Stimulated activated naive CD8-positive, alpha-beta T cell treated with anti-CD3 and anti-CD28 coated beads, Interleukin-15, Interleukin-2, amounts not matched to agents 100 U/mL and 50 U/mL, for 24 hours (primary cell): Measurements from ENCODE around the gene BLVRB.
"Not testable (repeated sequence)": the region's sequence is repeated elsewhere in the genome, so short reads cannot be mapped to it uniquely, and the experiment has no call there.

Source experiments
- ATAC-seq: fragments of 150-1000 bp; cut with Tn5 transposase; one replicate; pipeline ENCODE4 v1.10.0; 2021
- DNase-seq: peaks from one replicate; pipeline ENCODE4 v3.0.0; 2021

The BLVRB gene

DNA sequence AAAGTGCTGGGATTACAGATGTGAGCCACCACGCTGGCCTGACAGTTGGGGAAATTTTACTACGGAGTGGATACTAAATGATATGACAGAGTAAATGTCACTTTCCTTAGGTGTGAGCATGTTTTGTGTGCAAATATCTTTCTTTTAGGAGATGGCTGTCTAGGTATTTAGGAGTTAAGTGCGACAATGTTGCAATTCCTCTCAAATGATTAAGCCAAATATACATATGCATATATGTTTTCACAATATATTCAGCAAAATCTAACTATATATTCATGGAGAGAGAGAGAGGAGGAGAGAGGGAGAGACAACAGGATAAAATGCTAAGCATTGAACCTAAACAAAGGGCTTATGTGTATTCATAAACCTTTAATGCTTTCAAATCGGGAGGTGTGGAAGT, 16.0 kb downstream of the BLVRB start:
- DNase-seq (no peak), ATAC-seq (no peak)

DNA sequence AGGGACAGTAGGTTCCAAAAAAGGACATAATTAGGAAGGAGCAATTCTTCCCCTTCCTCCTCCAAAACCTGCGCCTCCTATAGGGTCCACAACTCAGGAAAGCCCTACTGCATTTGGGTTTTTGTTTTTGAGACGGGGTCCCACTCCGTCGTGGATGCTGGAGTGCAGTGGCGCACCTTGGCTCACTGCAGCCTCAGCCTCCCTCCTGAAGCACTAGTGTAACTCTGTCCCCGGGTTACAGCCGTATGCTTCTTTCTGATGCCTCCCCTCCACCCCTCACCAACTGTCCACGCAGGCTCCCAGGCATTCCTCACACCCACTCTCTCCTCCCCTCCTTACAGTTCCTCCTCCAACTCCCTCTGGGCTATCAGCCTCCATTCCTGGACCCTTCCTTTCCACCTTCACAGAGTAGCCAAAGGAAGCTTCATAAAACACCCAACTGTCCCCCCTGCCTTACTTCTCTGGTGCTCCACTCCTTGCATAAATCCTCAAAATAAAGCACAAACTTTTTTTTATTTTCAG, 19.2 kb downstream of the BLVRB start:
- ATAC-seq, result no peak
- DNase-seq, result no peak

DNA sequence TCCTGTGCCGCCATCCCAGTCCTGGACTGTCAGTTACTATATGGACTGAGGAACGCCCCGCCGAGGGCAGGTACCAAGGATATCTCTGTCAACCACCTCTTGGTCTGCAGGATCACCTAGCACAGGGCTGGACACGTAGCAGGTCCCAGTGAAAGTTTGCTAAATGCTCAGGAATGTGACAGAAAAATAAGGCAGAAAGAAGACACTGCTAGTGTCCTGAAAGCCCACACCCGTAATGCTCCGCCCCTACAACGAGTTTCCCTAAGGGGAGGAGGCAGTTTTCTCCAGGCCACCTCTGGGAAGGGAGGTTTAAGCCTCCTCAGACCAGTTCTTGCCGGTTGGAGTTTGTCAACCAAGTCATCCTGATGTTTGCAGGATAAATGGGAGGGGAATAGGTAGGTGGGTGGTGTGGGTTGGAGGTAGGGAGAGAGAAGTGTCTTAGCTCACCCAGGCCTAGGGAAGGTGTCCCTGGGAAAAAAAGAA, 19.7 kb downstream of the BLVRB start:
- ATAC-seq (no peak), DNase-seq (no peak)

DNA sequence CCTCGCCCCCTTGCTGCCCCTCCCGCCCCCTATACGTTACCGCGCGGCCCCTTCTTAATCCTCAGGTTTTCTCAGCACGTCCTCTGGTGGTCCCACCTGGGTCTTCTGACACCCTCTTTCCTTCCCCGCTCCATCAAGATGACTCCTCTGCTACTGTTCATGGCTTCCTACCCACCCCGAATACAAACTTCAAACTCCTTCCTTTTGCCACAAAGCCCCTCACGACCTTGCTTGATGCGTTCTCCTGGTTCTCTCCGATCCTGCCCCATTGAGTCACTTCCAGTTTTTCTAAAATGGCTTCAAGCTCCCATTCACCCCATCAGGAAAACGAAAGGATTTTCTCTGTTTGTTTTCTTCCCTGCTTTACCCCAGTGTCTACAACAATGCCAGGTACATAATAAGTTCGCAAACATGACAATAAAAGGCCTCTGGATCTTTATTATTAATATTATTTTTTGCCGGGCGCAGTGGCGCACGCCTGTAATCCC, 20.7 kb downstream of the BLVRB start:
- DNase-seq (no peak), ATAC-seq (no peak)

DNA sequence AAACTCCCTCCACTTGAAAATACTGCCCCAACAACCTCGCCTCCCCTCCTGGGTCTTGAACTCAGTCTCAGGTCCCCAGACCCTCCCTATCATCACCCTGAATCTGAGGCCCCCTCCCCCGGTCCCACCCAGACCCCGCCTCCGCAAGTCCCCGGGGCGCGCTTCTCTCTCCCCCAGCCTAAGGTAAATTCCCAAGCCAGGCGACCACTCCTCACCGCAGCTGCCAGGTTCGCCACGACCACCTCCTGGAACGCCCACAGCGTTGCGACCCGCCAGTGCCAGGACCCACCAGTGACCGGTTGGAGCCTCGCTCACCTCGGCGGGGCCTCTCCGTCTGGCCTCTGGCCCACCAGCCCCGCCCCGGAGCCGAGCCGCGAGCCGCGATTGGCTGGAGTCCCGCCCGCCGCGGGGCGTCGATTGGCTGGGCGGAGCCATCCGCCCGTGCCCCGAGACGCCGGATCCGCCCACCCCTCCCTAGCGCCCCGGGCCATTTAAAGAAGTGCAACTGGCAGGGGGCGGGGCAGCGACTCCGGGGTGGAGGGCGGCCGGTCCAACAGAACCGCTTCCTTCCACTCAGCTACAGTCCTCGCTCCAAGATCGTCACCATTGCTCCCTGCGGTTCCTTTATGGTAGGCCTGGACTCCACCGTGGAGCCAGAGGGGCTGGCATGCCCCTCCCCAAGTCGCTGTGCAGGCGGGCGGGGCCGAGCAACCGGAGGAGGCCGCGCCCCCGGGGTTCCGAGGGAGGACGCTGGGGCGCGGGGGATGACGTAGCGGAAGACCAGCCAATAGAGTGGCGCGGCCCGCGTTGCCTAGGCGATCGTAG, 21.3 kb downstream of the BLVRB start, which contains the start of gene SERTAD3:
Gene SERTAD3, minus strand, starts transcription at position 336 of the 825 bp plus-strand sequence. CDS start 2,255 bp downstream, outside the sequence.
- peak; percentile 78 for ATAC-seq
- DNase-seq, result peak; percentile 99

DNA sequence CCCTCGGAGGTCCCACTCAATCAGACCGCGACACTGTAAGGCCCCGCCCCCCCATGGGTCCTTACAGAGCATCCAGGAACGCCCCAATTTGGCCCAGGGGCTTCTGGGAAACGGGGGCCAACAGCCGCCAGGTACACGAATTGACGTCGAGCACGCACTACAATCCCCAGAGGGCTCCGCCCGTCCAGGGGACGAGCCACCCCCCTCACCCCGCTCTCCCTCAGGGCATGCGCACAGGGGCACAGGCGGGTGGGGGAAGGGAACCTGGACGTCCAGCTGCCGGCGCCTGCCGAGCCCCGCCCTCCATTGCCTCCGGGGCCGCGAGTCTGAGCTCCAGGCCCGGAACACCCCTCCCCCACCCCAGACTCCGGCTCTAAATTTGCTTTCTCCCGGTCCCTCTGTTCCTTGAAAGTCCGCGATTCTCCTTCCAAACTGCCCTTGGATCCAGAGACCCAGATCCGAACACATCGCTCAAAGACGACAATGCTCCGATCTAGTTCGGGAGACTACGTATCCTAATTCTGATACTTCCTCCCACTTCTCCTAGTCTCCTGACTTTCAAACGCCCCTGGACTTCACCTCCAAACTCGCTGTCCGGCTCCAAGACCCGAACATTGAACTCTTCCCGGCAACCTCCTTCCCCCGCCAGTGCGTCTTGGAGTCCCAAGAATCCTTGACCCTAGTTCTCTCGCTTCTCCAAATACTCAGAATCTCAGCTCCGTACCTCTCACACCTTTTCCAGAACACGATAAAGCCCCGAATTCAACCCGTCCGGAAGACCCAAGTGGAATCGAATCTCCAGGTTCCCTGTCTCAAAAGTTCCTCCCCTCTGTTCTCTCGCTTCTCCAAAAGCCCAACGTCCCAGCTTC, 22.2 kb downstream of the BLVRB start:
- peak; percentile 89 for ATAC-seq
- DNase-seq, result peak; percentile 99

DNA sequence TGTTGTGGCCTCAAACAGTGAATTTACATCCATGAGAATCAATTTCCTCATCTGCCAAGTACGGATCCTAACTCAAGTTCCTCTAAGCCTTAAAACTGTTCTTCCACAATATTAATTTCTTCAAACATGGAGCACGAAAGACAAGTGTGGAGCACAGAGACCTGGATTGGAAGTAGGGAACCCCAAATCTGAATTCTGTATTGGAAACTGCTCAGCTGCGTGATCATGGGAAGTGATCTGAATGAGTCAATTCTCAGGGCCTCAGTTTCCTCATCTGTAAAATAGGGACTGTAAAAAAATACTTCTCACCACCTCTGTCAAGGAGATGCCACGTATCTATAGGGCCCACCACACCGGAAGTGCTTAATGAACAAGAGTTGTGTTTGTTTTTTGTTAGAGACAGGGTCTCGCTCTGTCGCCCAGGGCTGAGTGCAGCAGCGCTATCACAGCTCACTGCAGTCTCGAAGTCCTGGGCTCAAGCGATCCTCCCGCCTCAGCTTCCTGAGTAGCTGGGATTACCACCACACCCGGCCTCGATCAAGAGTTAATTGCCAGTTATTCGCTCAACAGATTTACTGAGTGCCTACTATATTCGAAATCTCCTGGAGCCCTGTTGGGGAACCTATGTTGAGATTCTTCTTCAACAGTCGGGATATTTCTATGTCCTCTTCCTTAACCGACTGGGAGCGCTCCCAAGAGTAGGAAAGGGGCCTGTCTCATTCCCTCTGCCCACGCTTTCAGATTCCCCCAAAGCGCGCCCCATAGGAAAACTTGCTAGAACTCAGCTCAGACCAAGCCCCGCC, 23.0 kb downstream of the BLVRB start:
- DNase-seq, result peak; percentile 27
- no peak for ATAC-seq

DNA sequence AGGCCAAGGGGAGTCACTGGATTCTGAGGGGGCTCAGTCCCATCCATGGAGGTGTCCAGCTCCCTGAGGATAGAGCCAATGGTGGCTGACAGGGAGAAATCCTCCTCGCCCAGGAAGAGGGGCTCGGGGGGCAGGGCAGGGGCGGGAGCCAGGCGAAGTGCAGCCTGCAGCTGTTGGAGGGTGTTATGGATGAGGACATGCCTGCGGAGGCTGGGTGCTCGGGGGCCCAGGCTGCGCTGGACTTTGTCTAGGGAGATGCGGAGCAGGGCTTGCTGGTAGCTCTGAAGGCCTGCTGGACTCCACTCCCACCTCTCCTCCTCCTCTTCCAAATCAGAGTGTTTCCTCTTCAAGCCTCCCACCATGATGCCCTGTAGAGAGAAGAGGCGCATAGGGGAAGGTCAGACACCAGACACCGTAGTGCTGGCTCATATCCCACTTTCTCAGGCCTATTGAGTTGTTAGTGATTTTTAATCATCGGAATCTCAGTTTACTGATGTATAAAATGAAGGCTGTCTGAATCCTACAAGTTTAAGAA, 23.8 kb downstream of the BLVRB start:
- ATAC-seq (no peak), DNase-seq (no peak)

DNA sequence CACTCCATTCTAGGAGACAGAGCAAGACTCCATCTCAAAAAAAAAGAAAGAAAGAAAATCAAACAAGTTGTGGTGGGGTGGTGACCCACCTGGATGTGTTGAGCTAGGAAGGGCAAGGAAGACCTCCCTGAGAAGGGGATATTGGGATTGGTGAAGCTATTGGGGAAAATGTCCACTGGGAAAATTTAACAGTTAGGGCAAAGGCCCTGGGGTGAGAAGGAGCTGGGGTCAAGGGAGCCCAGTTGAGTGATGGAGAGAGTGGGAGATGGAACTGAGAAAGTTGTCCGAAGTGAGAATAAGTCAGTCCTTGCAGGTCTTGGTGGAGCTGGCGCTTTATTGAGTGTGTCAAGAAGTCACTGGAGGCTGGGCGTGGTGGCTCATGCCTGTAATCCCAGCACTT, 27.3 kb downstream of the BLVRB start:
- DNase-seq (no peak), ATAC-seq (no peak)

DNA sequence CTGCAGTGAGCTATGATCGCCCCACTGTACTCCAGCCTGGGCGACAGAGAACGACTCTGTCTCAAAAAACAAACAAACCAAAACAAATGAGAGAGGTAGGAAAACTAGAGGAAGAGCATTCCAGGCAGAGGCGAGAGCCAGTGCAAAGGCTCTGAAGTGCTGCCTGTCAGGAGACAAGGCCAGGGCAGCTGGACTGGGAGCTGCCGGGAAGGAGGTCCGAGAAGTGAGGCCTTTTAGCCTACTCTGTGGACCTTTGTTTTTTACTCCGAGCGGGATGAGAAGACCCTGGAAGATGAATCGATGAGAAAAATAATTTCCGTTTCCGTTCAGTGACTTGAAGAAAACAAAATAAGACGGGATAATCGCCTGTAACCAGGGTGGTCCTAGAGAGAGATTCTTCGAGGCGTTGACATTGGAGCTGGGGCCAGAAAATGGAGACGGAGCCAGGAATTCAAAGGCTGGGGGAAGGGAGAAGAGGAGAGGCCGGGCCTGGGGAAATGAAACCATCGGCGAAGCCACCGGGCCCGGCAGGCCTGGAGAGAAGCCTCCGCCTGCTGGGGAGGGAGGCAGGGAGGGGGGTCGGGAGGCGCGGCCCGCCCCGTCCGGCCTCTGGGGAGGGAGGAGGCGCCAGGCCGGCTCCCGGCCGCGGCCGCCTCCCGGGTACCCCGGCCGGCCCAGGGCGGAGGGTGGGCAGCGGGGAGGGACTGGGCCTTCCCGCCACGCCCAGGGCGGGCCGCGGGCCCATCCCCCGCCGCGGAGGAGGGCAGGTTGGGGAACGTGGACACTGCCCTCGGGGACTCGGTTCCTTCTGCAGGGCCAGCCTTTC, 31.9 kb downstream of the BLVRB start:
- DNase-seq (peak; percentile 65), ATAC-seq (peak; percentile 78)

DNA sequence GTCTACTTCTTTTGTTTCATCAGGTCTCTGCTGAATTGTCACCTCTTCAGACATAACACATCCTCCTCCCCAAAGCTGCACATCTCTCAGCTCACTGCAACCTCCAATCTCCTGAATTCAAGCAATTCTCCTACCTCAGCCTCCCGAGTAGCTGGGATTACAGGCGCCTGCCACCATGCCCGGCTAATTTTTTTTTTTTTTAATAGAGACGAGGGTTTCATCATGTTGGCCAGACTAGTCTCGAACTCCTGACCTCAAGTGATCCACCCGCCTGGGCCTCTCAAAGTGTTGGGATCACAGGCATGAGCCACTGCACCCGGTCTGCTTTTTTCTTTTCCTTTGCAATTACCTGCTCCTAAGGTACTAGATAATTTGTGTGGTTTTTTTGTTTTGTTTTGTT, 32.8 kb downstream of the BLVRB start:
- ATAC-seq, result not testable (repeated sequence)

DNA sequence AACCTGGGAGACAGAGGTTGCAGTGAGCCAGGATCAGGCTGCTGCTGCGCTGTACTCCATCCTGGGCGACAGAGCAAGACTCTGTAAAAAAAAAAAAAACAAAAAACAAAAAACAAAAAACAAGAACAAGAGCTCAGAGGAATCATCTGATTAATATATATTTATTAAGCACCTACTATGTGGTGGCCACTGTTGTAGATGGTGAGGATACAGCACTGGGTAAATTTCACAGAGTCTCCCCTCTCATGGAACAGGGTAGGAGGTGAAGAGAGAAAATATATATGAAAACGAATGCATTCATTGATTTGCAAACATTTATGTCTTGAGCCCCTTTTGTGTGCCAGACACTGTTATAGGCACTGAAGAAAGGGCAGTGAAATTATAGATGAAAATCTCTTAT, 33.8 kb downstream of the BLVRB start:
- DNase-seq, result no peak
- no peak for ATAC-seq

More for the DNA sequence above, 32.8 kb downstream of the BLVRB start:
- not testable (repeated sequence) for DNase-seq

DNA sequence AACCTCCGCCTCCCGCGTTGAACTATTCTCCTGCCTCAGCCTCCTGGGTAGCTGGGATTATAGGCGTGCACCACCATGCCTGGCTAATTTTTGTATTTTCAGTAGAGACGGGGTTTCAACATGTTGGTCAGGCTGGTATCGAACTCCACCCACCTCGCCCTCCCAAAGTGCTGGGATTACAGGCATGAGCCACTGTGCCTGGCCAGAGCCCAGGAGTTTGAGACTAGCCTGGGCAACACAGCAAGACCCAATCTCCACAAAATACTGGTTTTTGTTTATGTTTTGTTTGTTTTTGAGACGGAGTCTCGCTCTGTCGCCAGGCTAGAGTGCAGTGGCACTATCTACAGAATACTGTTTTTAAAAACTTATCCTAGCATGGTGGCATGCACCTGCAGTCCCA, 35.3 kb downstream of the BLVRB start:
- not testable (repeated sequence) for ATAC-seq

DNA sequence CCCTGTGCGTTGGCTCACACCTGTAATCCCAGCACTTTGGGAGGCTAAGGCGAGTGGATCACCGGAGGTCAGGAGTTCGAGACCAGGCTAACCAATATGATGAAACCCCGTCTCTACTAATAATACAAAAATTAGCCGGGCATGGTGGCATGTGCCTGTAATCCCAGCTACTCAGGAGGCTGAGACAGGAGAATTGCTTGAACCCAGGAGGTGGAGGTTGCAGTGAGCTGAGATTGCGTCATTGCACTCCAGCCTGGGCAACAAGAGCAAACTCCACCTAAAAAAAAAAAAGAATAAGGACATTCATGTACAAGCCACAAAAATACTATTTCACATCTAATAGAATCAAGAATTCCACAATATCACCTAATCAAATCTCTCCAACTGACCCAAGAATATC, 37.3 kb downstream of the BLVRB start:
- not testable (repeated sequence) for DNase-seq

More for the DNA sequence above, 35.3 kb downstream of the BLVRB start:
- not testable (repeated sequence) for DNase-seq

DNA sequence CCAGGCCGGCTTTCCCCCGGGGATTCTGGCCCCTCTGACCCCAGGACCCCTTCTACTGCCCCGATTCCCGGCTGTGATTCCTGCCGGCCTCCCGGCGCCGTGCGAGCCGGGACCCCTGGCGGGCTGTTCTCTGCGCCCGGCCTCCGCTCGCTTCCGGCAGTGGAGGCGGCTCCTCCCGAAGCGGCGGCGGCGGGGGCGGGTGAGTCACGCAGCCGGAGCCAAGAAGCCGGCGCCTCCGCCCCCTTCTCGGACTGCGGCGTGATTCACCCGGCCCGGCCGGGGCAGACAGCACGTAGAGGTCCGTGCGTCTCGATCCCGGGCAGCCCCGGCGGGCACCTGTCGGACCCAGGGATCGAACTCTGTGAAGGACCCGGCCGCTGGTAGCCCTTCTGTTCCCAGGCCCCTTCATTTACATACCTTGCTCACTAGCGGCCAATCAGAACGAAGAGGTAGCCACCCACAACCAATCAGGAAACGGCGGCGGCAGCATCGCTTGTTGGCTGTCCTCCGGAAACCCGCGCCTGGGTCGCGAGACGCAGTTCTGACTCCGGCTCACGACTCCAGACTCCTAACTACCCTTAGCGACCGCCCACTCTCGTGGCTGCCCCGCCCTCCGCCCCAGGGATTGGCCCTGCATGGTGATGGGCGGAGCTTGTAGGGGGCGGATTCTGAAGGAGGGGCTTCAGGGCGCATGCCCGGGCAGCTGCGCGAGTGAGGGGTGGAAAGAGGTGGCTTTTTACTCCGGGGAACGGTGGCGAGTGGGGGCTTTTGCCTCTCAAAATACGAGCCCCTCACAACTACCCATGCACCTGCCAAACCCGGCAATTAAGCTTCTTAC, 39.9 kb downstream of the BLVRB start, which contains the start of gene SERTAD1:
Gene SERTAD1, minus strand, starts transcription at position 543 of the 838 bp plus-strand sequence. CDS start 2,446 bp downstream, outside the sequence.
- ATAC-seq (peak; percentile 90), DNase-seq (peak; percentile 100)

More for the DNA sequence above, 37.3 kb downstream of the BLVRB start:
- ATAC-seq, result not testable (repeated sequence)

DNA sequence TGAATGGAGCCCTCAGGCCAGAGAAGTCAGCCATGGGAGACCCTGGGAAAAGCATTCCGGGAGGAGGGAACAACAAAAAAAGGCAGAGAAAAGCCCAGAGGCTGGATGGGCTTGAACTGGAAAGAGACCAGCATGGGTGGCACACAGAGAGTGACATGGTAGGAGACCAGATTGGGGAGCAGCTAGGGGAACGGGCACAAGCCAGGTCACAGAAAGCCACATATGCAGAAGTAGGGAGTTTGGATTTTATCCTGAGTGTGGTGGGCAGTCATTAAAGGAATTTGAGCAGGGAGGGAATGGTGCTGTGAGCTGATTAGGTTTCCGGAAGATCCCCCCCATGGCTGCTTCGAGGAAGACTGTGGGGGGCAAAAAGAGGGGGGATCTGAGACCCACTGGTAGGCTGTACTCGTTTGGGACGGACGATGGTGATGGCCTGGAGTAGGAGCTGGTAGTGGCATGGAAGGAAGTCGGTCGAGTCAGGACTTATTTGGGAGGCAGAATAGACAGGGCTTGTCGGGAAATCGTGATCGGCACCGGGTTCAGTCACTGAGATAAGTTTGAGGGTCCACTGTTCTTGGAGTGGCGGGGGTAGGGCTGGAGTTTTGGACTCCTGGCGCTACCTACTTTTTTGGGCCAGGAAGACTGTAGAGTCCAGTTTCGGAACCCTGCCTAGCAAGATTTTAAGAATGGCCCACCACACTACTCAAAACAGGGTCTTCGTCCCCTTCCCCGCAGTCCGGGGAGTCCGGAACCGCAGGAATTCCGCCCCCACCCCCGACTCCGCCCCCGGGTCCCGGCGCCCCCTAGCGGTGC, 40.7 kb downstream of the BLVRB start:
- peak; percentile 26 for DNase-seq
- no peak for ATAC-seq

DNA sequence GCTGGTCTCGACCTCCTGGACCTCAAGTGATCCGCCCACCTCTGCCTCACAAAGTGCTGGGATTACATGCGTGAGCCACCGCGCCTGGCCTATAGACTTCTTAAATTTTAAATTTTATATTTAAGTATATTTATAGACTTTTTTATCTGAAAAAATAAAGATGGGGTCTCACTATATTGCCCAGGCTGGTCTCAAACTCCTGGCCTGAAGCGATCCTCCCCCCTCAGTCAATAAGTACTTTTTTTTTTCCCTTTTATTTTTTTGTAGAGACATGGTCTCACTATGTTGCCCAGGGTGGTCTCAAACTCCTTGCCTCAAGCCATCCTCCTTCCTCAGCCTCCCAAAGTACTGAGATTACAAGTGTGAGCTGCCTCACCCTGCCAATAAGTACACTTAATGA, 41.6 kb downstream of the BLVRB start:
- DNase-seq (no peak), ATAC-seq (no peak)
